Kidney (tissue), 14 donors: ENCODE results near the gene P3H2. TPM values are rescaled to one million over a fixed set of nuclear protein-coding genes. Genes with fewer than 3 reads are reported as not detected.

Experiments
- DNase-seq, 5 donors: peaks; one replicate each; pipeline ENCODE4 v3.0.0-alpha.2; 2013 to 2020
- FAIRE-seq: peaks from 2 replicates; lab custom pipeline; 2012; peaks lifted over from hg19 to GRCh38; lab: Jason Lieb, UNC
- H3K27ac ChIP-seq, 2 donors: one replicate each; pipeline ENCODE4 v1.7.0; 2013; ENCODE audit warnings: low read depth in 2 of 2, low read length in 2 of 2, inconsistent platforms in 1 of 2
- H3K27me3 ChIP-seq: one replicate; pipeline ENCODE4 v1.7.1; 2013; ENCODE audit warnings: low read length, inconsistent platforms; ENCODE audit not compliant: control insufficient read depth, insufficient read depth
- H3K36me3 ChIP-seq, 3 donors: one replicate each; pipeline versions ENCODE4 v1.7.0 to v1.7.1; 2013; ENCODE audit warnings: low read length in 3 of 3, control low read depth in 1 of 3, inconsistent platforms in 1 of 3; ENCODE audit not compliant: insufficient read depth in 3 of 3, control insufficient read depth in 2 of 3
- H3K4me1 ChIP-seq, 3 donors: one replicate each; pipeline versions ENCODE4 v1.7.0 to v1.7.1; 2013; ENCODE audit warnings: low read length in 3 of 3, inconsistent platforms in 1 of 3, low read depth in 1 of 3; ENCODE audit not compliant: control insufficient read depth in 2 of 3, insufficient read depth in 2 of 3
- H3K4me3 ChIP-seq, 3 donors: one replicate each; pipeline versions ENCODE4 v1.7.0 to v1.8.1; 2013; ENCODE audit warnings: low read length in 3 of 3, control low read depth in 1 of 3, inconsistent platforms in 1 of 3
- H3K9ac ChIP-seq, 3 donors: one replicate each; pipeline versions ENCODE4 v1.7.0 to v1.7.1; 2013; ENCODE audit warnings: low read length in 3 of 3, control low read depth in 1 of 3, inconsistent platforms in 1 of 3
- H3K9me3 ChIP-seq, 3 donors: one replicate each; pipeline versions ENCODE4 v1.7.0 to v1.7.1; 2013; ENCODE audit warnings: low read length in 3 of 3, control low read depth in 1 of 3, inconsistent platforms in 1 of 3; ENCODE audit not compliant: control insufficient read depth in 2 of 3, insufficient read depth in 1 of 3
- CTCF ChIP-seq: IDR thresholded peaks from 3 replicates; pipeline ENCODE4 v1.5.1; 2012; ENCODE audit warnings: mild to moderate bottlenecking, moderate library complexity, borderline replicate concordance; ENCODE audit not compliant: insufficient read depth; ENCODE audit errors: extremely low read depth
- intact Hi-C: fragments of 100-400 bp; cut with DNase I; formaldehyde crosslinking; loops from one replicate; pipeline ENCODE4 v1.11.1; 2022
- polyA plus RNA-seq: library from polyadenylated mRNA; stranded (reverse); fragments of 350-450 nt; fragmentation: Illumina TruSeq; extraction: RNeasy Lipid Tissue Mini Kit (QIAGEN cat#74804); gene quantifications from one replicate; pipeline ENCODE4 v1.2.3, GENCODE V29; 2014; ENCODE audit warnings: low read depth, low replicate concordance; ENCODE audit not compliant: insufficient read depth
- total RNA-seq: library from RNA; stranded (reverse); fragmentation: NEBNext Ultra II Directional; extraction: Animal tissue kit (Norgen Biotek cat#: 25700); gene quantifications from one replicate; pipeline ENCODE4 v1.2.1, GENCODE V29; 2021
- donor health status: control.
- donor health status: control.
- donor health status: control.
- donor health status: control.
- donor health status: control.
- donor health status: DM: yes; HTN: yes; CAD: no.
- donor health status: Normal renal cell carcinoma (clear cell type).

The P3H2 gene
- total and polyA plus RNA-seq, 2 donors from 2014 or later = 57.2 to 103 TPM

- DNase-seq (no peak), FAIRE-seq (no peak)
- TF ChIP-seq CTCF = no peak
- no peak overlapping the region for H3K9ac ChIP-seq
- H3K4me1 ChIP-seq = peaks cover 0 to 14% (median 0%) of the 10 kb centered on the region in 3 donors
- H3K9me3 ChIP-seq = no peaks in the 10 kb centered on the region
- H3K27me3 ChIP-seq = no peaks in the 10 kb centered on the region
- intact Hi-C loops = no loop called here
- H3K36me3 ChIP-seq = no peaks in the 10 kb centered on the region
- no peak overlapping the region for H3K4me3 ChIP-seq
- no peak overlapping the region for H3K27ac ChIP-seq
Measured at GRCh38 chr3:190105876-190106275, 14.8 kb downstream of the P3H2 start.

DNA sequence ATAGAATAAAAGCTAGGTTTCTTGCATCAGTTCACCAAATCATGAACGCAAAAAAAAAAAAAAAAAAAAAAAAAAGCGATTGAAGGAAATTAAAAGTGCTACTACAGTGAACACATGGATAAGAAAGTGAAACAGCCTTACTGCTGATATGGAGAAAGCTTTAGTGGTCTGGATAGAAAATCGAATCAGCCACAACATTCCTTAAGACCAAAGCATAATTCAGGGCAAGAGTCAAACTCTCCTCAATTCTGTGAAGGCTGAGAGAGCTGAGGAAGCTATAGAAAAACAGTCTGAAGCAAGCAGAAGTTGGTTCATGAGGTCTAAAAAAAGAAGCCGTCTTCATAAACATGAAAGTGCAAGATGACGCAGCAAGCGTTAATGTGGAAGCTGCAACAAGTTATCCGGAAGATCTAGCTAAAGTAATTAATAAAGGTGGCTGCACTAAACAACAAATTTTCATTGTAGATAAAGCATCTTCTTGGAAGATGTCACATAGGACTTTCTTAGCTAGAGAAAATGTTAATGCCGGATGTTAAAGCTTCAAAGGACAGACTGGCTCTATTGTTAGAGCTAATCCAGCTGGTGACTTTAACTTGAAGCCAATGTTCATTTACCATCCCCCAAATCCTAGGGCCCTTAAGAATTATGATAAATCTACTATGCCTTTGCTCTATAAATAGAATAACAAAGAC lies 19.2 kb downstream of the P3H2 start:
- no peaks in the 10 kb centered on the region for H3K27me3 ChIP-seq
- peaks cover 2 to 14% (median 2%) of the 10 kb centered on the region in 3 donors for H3K4me1 ChIP-seq
- no peak for TF ChIP-seq CTCF
- peak overlapping the region; percentile 33 to 39 (median 34) for H3K4me3 ChIP-seq
- intact Hi-C loops = no loop called here
- DNase-seq (peak in 2 of 5 donors; percentile 69 to 90), FAIRE-seq (no peak)
- peak overlapping the region in 2 of 3 donors; percentile 6 to 27 for H3K9ac ChIP-seq
- no peaks in the 10 kb centered on the region for H3K9me3 ChIP-seq
- peak overlapping the region; percentile 13 to 44 for H3K27ac ChIP-seq
- H3K36me3 ChIP-seq = no peaks in the 10 kb centered on the region

GRCh38 chr3:190099099-190099498 lies 21.6 kb downstream of the P3H2 start:
- H3K27me3 ChIP-seq = no peaks in the 10 kb centered on the region
- no peak for DNase-seq
- H3K27ac ChIP-seq = no peak overlapping the region
- no peaks in the 10 kb centered on the region for H3K36me3 ChIP-seq
- H3K4me1 ChIP-seq = peaks cover 2 to 20% (median 2%) of the 10 kb centered on the region in 3 donors
- intact Hi-C loops = no loop called here
- no peak for FAIRE-seq
- no peak overlapping the region for H3K9ac ChIP-seq
- H3K4me3 ChIP-seq = no peak overlapping the region
- no peaks in the 10 kb centered on the region for H3K9me3 ChIP-seq
- TF ChIP-seq CTCF = no peak
